Superior temporal gyrus (tissue), 1 donor: ENCODE data around the gene NFKB2.

Source experiments
- DNase-seq: peaks from one replicate; pipeline ENCODE4 v3.0.0-alpha.2; 2016; ENCODE audit errors: extremely low spot score

Gene NFKB2

GRCh38 chr10:102422545-102423129 is 27.1 kb downstream of the NFKB2 start:
- peak; percentile 77 for DNase-seq

GRCh38 chr10:102423372-102423968 is 28.0 kb downstream of the NFKB2 start:
- DNase-seq: no peak

- DNase-seq: no peak
Observed at GRCh38 chr10:102424145-102424544, 28.6 kb downstream of the NFKB2 start.

- no peak for DNase-seq
Observed at GRCh38 chr10:102424916-102425315, 29.4 kb downstream of the NFKB2 start.

GRCh38 chr10:102425444-102425843 is 29.9 kb downstream of the NFKB2 start:
- no peak for DNase-seq

- DNase-seq: no peak
Observed at GRCh38 chr10:102426803-102427287, 31.3 kb downstream of the NFKB2 start.

GRCh38 chr10:102429468-102429867 is 34.0 kb downstream of the NFKB2 start:
- DNase-seq: no peak

GRCh38 chr10:102431452-102432124 is 36.1 kb downstream of the NFKB2 start:
- DNase-seq: no peak

- DNase-seq: peak; percentile 99
Observed at GRCh38 chr10:102432162-102432950, 36.9 kb downstream of the NFKB2 start, which contains the start of gene CUEDC2. Gene CUEDC2 (minus strand): TSS chr10:102432574. CDS start chr10:102425188, 7,386 bp downstream.

- DNase-seq: no peak
Observed at GRCh38 chr10:102433619-102434046, 38.1 kb downstream of the NFKB2 start.

GRCh38 chr10:102434394-102435132 is 39.1 kb downstream of the NFKB2 start:
- DNase-seq: no peak

GRCh38 chr10:102435133-102435497 is 39.6 kb downstream of the NFKB2 start:
- no peak for DNase-seq

- DNase-seq: no peak
Observed at GRCh38 chr10:102435529-102436233, 40.2 kb downstream of the NFKB2 start.

- no peak for DNase-seq
Observed at GRCh38 chr10:102436312-102436711, 40.8 kb downstream of the NFKB2 start.

- no peak for DNase-seq
Observed at GRCh38 chr10:102437515-102437914, 42.0 kb downstream of the NFKB2 start.

GRCh38 chr10:102438374-102438773 is 42.9 kb downstream of the NFKB2 start:
- DNase-seq: no peak

GRCh38 chr10:102444851-102445250 is 49.3 kb downstream of the NFKB2 start:
- no peak for DNase-seq

GRCh38 chr10:102449321-102450123 is 54.0 kb downstream of the NFKB2 start:
- peak; percentile 42 for DNase-seq

- peak; percentile 19 for DNase-seq
Observed at GRCh38 chr10:102450124-102450373, 54.5 kb downstream of the NFKB2 start.

GRCh38 chr10:102450374-102451104 is 55.0 kb downstream of the NFKB2 start:
- peak; percentile 78 for DNase-seq
